COLO668 (cell line): Measurements from ENCODE around the gene LEUTX.
A peak's percentile ranks its signal among the peaks of the same experiment; 100 is the strongest.

Source experiments
- DNase-seq: peaks from one replicate; lab custom pipeline; 2025; ENCODE audit not compliant: unreplicated experiment; lab: John Stamatoyannopoulos, UW

Gene LEUTX

DNA sequence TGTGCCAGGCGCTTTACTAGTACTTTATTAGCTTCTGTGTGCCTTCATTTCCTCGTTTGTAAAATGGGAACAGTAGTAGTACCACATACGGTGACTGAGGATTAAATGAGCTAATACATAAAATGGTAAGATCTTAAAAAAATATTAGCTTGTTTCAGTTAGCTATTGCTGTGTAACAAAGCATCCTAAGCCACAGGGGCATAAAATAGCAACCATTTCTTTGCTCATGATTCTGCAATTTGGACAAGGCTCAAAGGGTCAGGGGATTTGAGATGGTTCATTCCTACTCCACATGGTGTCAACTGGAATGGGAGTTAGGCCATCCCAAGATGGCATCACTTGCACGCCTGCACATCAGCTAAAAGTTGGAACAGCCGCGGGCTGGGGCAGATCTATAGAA lies 42.0 kb downstream of the LEUTX start:
- no peak for DNase-seq

DNA sequence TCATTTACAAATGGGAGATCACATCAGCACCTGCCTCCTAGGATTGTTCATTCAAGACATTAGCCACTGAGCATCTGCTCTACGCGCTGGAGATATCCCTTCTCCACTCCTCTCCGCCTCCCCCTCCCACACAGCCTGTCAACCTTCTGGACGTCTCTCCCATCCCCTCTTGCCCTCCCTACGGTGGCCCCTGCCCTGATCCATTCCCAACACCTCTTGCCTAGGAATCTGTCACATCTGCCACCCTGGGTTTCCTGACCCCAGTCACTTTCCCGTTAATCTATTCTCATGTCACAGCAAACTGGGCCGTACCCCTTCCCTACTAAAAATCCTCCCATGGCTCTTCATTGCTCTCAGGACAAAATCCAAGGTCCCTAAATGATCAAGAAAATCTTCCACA lies 45.0 kb downstream of the LEUTX start:
- peak; percentile 9 for DNase-seq

DNA sequence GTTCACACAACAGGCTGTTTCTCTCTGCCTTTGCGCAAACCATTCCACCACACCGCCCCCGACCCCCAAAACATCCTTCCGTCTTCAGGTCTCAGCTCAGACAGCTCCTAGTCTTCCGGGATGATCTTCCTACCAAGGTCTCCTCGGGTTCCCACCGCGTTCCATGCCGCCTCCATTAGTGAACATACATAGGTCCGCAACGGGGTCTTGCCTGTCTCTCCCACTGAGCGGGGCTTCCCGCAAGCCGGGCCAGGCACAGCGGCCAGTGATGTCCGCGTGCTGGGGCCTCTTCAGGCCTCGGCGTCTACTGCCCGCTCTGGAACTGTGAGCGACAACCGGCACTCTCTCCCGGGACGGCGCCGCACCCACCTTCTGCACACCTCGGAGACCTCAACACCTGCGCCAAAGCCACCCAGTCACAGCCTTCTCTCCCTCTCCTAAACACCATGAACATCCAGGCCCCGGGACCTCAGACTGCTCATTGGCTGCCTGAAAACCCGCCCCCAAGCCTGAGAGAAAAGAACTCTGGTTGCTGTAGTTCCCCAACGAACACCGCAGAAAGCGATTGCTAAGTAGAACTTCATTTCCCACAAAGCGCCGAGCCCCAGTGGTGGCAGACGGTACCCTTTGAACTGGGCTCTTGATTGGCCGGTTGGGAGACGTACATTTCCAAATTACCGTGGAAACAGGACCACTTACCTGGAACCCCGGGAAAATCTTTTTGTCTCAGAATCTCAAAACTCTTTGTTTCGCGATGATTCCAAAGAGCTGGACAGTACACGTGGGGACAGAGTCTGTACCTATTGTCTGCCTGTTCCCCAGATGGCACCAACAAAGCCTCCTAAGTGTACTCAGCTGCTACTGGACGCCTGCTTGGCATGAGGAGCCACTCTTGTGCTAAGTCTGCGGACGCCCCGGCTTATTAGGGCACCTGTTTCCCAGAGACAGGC lies 45.8 kb downstream of the LEUTX start:
- DNase-seq = peak; percentile 92

DNA sequence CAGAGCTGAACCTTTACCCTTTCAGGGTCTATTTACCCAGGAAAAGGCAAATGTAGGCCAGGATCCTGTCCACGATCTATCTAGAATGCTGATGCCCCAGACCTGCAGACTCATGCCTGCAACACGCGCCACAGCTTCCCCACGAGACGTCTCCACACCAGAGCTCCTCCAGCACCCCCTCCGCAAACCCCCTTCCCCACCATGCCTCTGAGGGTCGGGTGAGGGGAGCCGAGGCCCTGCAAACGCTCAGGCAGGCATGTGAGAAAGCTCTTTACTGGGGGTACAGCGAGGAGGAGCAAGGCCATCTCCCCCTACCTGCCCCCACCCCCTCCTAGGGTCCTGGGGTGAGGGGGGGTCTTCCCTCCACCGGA lies 46.4 kb downstream of the LEUTX start:
- DNase-seq = no peak

DNA sequence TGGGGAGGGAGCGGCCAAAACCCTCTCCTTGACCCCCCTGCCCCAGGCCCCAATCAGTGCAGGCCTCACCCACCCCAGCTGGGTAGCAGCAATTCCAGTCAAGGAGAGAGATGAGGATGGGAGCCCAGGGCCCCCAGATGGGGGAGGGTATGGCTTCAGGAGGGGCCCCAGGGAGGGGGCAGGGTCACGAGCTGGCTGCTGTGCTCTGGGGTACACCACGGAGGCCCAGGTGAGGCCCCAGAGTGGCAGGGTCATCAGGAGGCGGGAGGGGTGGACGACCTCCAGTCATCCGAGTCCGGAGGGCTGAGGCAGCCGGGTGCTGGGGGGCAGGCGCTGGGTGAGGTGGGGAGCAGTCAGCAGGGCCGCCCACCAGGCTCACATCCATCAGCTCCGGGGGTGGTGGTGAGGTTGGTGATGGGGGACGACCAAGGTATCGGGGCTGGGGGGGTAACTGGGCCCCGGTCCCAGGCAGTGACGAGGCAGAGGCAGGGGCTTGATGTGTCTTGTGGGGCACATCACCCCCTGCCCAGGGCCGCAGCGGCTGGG lies 47.0 kb downstream of the LEUTX start:
- DNase-seq = no peak

DNA sequence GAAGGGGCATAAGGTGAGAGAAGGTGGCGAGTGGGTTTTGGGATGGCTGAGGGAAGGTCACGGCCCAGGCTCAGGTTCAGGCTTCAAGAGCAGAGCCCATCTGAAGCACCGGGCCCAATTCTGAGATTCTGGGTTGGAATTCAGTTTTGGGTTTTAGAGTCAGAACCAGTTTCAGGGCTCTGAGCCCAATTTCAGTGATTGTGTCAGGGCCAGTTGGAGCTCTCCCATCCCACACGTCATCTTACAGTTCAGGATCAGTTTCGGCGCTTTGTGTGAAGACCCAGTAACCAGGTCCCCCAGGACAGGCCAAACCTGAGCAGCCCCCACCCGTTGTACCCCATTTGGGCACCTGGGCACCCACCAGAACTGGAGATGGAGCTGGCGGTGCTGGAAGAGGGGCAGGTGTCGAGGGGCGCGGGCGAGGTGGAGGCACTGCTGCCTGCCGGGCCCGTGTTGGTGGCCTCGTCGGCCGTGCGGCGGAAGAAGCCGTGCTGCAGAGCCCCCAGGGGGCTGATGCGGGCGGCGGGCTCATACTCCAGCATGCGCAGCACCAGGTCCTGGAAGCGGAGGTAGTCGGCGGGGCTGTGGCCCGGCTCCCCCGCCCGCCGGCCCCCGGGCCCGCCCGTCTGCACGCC lies 47.8 kb downstream of the LEUTX start:
- no peak for DNase-seq

DNA sequence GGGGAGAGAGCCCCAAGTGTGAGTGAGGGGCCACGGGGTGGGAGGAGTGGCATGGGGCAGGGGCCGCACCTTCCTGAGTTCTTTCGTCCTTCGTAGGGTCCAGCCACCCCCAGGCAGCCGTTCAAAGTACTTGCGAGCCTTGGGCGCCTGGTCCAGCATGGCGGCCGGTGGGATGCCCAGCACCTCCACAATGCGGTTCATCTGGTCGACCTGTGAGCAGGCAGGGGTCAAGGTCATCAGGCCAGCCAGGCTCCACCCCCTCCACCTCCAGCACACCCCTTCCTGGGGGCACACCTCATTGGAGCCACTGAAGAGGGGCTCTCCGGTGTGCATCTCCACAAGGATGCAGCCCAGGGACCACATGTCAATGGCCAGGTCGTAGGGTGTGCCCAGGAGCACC lies 48.6 kb downstream of the LEUTX start:
- no peak for DNase-seq

DNA sequence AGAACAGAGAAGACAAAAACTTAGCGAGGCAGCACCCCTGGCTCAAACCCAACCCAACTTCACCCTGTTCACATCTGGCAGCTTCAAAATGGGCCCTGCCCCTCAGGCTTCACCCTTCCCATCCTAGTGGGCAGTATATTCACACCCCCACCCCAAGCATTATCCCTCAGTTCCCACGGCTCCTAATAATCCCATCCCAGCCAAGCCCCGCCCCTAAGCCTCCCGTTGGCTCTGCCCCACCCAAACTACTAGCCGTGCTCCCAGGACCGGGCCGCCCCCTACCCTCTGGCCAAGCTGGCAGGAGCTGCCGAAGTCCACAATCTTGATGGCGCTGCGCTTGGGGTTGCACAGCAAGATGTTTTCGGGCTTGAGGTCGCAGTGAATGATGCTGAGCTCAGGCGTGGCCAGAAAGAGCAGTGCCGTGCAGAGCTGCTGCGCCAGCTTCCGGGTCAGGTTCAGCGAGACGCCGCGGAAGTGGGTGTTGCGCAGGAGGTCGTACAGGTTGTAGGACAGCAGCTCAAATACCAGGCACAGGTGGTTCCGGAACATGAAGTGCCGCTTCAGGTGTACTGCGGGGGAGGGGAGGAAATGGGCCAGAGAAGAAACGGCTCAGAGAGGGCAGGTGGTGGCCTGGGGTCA lies 49.5 kb downstream of the LEUTX start:
- DNase-seq = peak; percentile 90

DNA sequence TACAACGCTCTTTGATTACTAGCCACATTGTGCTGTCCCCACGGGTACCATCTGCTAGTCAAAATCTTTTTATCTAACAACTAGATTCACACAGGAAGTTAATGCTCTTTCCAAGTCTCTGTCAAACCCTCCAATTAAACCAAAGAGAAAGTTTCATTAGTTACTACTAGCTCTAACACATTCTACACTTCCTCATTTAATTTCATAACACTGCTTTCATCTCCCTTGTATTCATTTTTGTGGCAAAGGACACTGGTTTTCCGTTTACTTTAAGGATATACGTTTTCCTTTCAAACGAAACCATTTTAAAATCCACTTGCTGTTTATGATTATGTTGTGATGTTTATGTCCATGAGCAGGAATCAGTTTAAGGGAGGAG lies 50.0 kb downstream of the LEUTX start:
- DNase-seq = no peak

DNA sequence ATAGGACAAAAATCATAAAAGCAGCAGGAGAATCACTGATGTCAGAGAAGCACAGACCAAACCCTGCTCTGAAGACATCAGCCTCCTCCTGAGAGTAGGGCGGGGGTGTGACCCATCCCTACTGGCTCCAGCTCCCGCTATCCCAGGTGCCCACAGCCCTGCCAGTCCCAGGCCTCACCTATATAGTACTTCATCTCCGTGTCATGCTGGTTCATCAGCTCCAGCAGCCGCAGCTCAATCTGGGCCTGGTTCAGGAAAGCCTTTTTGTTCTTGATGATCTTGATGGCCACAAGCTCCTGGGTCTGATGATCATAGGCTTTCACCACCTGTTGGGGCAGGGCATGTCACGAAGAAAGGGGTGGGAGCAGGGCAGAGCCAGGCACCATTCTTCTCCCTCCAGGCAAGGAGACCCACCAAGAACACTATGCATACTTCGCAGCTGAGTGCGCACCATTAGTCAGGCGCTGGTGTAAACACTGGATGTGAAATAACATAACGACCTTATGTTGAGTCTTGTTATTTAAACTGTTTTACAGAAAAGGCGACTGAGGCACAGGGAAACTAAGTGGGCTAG lies 51.1 kb downstream of the LEUTX start:
- DNase-seq = no peak

DNA sequence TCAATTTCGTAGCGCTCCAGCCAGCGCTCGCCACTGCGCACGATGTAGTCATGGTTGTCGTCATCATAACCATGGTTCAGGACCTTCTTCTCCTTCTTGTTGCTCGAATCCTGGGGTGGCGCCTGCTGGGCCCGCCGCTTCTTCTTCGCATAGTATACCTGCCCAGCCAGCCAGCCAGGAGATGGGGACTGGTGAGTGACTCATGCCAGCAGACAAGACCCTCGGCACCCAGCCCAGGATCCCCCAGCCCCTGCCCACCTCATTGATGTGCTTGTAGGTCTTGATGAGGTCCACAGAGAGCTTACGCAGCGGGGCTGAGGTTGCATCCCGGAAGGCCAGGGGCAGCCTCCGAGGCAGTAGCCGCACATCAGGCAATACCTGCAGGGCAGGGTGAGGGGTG lies 51.8 kb downstream of the LEUTX start:
- no peak for DNase-seq

DNA sequence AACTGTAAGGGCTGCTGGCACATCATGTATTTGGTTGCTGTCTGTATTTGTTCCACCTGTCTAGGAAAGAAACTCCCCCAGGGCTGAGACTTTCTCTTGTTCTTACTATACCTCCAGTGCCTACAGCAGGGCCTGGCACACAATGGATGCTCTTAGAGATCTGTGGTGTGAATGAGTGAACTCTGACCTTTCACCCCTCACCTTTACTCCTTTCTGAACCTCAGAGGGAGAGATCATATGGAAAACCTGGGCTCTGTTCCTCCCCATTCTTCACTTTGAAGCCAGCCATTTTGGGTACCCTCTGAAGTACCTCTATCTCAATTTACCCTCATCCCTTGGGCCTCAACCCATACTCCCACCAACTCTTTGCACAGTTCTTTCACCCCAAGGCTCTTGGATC lies 52.2 kb downstream of the LEUTX start:
- DNase-seq = no peak

DNA sequence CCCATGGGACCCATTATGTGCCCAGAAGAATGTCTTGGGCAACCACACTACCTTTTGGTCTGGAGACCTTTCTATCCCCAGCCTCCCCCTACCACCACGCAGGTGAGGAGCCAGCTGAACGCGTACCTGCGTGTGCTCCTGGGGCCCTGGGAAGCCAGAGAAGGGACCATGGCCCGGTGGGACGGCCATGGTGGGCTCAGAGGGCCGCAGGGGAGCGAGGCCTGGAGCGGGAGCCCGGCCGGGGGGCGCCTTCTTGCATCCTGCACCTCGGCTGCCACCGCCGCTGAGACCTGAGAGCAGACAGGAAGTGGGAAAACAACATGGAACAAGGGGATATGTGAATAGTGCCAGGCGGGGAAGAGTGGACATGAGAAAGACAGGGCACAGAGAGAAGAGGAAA lies 53.0 kb downstream of the LEUTX start:
- no peak for DNase-seq

DNA sequence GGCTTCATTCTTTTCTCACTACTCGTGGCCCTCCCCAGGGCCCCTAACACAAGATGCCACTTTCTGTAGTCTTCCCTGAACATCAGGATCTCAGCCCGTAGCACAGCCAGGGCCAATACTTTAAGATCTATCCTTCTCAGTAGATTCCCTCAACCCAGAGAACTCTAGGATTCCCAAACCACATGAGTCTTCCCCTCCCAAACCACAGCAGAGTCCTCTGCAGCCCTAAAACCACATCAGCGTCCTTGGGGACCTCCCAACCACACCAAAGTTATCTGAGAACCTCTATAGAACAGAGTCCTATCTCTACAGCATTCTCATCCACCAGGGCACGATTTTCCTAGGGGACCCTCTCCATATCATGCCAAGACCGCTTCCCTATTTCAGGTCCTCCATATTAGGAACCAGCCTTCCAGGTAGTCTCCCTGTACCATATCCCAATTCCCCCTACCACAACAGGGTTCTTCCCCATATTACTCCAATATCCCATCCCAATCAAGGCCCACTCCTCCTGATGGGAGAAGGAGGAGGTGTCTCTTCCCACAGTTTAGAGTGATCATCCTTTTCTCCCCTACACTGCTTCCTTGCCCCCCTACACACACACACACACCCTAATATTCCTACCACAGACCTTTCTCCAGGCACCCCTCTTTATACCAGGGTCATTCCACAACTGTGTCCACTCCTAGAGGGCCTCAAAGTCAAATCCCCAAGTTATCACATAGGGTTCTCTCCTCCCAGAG lies 53.9 kb downstream of the LEUTX start:
- DNase-seq = no peak

DNA sequence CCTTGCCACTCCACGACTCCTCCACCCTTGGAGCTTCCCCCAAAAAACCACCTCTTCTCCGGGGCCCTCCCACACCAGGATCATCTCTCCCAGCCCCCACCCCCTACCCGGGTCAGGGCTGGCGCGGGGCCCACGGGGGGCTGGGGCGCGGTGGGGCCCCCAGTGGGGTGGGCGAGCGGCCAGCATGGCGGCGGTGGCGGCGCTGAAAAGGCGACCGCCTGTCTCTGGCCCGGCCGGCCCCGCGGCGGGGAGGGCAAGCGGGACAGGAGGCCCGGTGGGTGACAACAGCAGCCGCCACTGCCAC lies 54.5 kb downstream of the LEUTX start:
- no peak for DNase-seq

DNA sequence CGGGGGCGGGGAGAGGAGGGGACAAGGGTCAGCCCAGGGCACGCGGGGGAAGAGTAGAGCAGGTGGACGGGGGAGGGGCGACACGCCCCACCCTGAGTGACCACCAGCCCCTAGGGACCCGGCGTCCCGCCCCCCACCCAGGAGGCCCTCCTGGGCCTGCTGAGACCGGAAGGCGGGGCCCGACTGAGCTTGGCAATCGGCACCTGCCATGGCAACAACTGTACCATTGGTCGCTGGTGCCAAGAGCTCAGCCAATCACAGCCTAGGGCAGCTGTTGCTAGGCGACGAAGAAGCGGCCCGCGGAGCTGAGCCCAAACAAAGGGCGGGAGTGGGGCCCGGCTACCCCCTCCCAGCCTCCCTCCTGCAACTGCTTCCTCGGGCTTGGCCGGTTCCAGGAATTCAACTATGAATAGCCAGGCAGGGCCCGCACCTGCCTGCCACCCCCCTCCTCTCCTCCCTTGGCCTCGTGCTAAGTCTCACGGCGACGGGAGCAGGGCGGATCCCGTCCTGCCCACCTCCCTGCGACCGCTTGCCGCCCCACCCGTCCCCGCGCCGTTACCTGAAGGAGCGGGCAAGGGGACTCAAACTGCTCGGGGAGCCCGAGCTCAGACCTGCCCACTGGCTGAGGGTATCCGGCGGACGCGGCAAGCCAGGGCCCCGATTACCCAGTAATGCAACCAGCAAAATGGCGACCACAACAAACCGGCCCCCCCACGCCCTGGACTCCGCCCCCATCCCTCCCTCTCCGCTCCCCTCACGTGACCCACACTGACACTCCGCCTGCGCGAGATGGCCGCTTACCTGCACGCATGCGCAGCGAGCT lies 55.0 kb downstream of the LEUTX start, which contains the start of gene DYRK1B:
Gene DYRK1B, minus strand, starts transcription at position 699 of the 823 bp plus-strand sequence. CDS start 2,295 bp downstream, outside the sequence.
- peak; percentile 96 for DNase-seq

DNA sequence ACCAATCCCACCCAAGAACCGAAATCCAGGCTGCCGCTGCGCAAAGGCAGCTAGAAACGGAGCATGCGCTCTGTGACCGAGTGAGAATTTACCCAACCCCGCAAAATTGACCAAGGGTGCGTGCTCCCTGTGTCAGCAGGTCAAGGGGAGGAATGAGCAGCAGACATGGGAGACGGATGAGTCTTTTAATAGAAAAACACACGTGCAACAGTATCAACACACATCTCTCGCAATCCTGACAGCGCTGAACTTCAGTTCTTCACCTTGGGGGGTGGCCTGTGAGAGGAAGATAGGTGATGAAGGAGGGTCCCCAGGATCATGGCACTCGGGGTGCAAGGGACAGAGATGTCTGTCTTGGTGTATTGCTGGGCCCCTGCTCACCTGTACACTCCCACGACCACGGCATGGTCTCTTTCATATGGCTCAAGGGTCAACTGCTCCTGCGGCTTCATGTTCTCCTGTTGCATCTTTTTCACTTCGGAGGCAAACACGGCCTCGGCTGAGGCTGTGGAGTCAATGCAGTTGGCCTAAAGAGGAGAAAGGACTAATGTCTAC lies 55.7 kb downstream of the LEUTX start:
- no peak for DNase-seq
